NCI-H1105 treated with DMSO at 0.1 percent for 48 hours (cell line): Measurements from ENCODE around the gene IDUA.
A peak's percentile ranks its signal among the peaks of the same experiment; 100 is the strongest.
"Not testable (repeated sequence)": the region's sequence is repeated elsewhere in the genome, so short reads cannot be mapped to it uniquely, and the experiment has no call there.

Source experiments
- DNase-seq: peaks from one replicate; lab custom pipeline; 2025; lab: John Stamatoyannopoulos, UW

The IDUA gene

GRCh38 chr4:986879-987623 is at the start of gene IDUA:
Gene IDUA (plus strand): TSS chr4:987044. CDS start chr4:987085, 41 bp downstream.
- DNase-seq, result peak; percentile 28

DNA sequence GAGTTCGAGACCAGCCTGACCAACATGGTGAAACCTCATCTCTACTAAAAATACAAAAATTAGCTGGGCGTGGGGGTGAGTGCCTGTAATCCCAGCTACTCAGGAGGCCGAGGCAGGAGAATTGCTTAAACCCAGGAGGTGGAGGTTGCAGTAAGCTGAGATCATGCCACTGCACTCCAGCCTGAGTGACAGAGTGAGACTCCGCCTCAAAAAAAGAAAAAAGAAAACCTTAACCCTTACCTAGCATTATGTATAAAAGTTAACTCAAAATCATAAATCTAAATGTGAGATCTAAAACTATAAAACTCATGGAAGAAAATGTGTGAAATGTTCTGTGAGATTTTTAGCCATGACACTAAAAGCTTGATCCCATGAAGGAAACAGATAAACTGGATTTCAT is 47.3 kb upstream of the IDUA start:
- DNase-seq, result not testable (repeated sequence)

DNA sequence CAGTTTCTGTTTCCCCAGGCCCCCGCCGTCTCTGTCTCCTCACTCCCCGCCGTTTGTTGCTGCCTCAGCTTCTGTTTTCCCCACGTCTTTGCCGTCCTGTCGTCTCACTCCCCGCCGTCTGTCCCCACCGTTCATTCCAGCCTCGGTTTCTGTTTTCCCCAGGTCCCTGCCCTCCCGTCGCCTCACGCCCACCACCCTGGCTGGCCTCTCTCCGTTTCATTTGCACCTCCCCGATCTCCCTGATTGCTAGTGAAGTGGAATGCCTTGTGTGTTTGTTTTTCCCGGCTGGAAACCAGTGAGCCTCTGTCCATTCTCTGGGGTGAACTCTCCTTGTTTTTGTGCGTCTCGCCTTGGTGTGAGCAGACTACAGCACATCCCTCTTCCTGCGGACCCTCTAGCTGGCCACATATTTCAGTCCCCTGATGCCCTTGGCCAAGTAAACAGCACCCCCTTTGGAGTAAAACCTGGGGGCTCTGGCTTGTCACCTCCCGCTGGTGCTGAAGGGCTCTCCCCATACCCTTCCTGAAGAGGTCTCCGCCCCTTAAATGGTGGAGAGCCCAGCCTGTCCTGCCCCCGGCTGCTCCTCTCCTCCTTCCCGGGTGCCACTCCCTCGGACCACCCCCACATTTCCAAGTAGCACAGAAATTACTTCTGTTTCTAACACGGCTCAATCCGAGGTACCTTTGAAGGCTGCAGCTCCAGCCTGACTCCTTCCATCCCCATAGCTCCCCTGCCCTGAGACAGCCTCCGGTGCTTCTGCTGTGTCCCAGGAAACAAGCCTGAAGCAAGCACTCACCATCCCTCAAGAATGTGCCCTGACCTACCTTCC is 41.4 kb upstream of the IDUA start:
- no peak for DNase-seq

- no peak for DNase-seq
Observed at GRCh38 chr4:946103-946450, 40.8 kb upstream of the IDUA start.

- no peak for DNase-seq
Observed at GRCh38 chr4:946517-947471, 40.0 kb upstream of the IDUA start.

DNA sequence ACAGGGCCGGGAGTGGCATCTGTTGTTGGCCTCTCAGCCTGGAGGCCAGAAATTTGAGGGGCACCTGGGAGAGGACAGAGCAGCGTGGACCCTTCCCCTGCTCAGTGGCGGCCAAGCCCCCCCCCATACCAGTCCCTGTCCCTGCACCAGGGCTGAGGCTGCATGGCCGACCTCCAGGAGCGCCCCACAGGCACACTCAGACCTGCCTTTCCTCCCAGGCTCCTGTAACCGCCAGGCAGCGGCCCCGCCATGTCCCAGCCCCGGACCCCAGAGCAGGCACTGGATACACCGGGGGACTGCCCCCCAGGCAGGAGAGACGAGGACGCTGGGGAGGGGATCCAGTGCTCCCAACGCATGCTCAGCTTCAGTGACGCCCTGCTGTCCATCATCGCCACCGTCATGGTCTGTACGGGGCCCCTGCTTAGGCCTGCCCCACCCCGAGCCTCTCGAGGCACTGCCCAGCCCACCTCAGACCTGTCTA is 39.3 kb upstream of the IDUA start:
- DNase-seq, result no peak

- DNase-seq, result no peak
Observed at GRCh38 chr4:948101-948935, 38.5 kb upstream of the IDUA start.

DNA sequence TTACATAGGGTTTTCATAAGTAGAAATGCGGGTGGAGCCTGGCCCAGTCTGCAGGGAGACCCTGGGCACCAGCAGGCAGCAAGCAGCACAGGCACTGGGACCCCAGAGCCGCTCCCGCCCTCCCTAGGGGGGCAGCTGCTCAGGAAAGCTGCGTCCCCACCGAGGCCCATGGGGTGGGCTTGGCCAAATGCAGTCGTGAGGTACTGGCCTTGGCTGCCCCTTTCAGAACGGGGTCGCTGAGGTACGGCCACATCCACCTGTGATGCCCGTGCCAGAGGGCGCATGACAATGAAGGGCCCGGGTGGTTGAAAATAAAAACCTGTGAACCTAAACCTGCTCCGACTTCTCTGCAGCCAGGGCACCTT is 37.9 kb upstream of the IDUA start:
- DNase-seq, result no peak

- no peak for DNase-seq
Observed at GRCh38 chr4:949656-950055, 37.2 kb upstream of the IDUA start.

DNA sequence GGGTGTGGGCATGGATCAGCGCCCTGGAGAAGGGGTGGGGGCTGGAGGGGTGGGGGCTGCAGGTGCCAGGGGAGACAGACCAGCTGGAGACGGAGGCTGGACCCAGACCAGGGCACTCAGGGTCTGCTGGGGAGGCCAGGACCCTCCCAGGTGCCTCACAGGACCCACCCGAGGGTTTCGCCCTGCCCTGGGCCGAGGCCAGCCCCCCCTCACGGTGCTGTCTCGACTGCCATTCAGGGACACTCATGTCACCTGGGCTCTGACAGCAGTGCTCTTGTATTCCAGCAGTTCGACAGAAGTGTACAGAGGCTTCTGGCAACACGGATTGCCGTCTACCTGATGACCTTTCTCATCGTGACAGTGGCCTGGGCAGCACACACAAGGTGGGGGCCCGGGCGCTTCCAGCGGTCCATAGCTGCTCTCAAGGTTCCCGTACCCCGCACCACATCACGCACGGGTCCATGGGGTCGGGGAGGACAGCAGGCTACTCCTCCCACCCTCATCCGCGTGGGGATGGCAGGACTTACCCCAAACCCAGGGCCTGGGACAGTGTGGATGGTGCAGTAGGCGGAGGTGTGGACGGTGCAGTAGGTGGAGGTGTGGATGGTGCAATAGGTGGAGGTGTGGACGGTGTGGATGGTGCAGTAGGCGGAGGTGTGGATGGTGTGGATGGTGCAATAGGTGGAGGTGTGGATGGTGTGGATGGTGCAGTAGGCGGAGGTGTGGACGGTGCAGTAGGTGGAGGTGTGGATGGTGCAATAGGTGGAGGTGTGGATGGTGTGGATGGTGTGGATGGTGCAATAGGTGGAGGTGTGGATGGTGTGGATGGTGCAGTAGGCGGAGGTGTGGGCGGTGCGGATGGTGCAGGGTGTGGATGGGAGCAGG is 36.5 kb upstream of the IDUA start:
- no peak for DNase-seq

GRCh38 chr4:951186-951585 is 35.7 kb upstream of the IDUA start:
- no peak for DNase-seq

GRCh38 chr4:951594-952468 is 35.0 kb upstream of the IDUA start:
- no peak for DNase-seq

DNA sequence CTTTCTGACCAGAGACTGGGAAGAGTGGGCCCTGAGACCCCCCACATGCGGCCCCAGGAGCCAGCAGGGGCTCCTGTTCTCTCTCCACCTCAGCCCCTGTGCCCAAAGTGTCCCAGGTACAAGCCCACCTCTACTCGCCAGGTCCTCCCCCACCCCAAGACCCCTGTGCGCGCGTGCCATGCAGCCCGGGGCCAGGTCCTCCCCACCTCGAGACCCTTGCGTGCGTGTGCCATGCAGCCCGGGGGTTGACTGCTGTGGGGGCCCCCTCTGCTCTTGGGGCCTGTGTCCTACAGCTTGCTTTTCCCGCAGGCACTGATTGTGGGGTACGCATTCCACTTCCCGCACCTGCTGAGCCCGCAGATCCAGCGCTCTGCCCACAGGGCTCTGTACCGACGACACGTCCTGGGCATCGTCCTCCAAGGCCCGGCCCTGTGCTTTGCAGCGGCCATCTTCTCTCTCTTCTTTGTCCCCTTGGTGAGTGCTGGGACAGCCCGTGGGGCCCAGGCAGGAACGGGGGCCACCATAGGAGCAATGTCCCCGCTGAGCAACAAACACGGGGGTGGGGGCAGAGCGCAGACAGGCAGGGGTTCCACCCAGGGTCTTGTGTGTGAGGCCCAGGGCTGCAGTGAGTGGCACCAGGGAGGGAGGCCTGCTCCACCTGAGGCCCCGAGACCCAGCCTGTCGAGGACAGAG is 33.8 kb upstream of the IDUA start:
- no peak for DNase-seq

DNA sequence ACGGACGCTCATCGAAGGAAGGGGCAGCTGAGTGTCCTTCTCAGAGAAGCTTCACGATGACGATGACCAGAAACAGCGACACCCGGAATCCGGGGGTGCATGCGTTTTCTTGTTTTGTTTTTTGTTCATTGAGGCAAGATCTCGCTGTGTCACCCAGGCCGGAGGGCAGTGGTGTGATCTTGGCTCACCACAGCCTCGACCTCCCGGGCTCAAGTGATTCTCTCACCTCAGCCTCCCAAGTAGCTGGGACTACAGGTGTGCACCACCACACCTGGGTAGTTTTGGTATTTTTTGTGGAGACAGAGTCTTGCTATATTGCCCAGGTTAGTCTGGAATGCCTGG is 33.3 kb upstream of the IDUA start:
- no peak for DNase-seq

DNA sequence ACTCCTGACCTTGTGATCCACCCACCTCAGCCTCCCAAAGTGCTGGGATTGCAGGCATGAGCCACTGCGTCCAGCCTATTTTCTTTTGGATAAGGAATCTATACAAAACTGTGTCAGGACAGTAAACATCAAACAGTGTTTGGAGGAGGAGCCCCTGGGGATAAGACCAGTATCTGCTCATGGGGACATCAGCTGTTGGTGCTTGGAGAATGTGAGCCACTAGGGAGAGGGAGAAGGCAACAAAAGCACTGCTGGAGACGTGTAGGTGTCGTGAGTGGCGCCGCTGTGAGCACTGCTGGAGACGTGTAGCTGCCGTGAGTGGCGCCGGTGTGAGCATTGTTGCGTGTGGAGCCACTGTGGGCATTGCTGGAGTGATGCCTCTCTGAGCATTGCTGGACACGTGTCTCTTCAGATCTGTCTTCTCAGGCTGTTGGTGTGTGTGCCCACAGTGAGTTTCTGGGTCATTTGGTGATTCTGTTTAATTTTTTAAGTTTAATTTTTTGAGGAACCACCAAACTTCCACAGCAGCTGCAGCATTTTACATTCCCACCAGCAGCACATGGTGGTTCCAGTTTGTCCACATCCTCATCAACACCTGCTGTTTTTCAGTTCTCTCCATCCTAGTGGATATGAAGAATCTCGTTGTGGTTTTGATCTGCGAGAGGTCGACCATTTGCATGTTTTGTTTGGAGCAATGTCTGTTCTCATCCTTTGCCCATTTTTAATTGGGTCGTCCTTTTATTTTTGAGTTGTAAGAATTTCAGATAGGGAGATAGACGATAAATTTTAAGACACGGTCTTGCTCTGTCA is 32.4 kb upstream of the IDUA start:
- no peak for DNase-seq

GRCh38 chr4:955161-955921 is 31.5 kb upstream of the IDUA start:
- no peak for DNase-seq

DNA sequence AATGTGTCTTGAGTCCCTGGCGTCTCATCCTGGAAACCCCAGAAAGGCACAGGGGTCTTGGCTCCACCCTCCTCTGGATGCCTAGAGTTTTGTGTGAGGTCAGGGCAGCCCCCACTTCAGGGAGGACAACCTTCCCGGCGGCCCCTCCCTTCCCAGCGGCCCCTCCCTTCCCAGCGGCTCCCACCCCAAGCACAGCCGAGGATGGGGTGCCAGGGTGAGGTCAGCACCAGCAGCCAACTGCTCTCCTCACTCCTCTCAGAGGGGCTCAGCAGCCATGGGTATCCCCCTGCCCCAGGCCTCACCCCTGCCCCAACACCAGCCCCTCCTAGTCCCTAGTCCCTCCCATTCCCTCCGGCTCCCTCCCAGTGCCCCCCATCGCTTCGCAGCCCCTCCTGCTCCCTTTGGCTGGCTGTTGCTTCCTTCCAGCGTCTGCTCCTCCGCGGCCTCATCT is 30.9 kb upstream of the IDUA start:
- DNase-seq, result no peak
